ENCODE data around the gene RAB3C.
A peak's percentile ranks its signal among the peaks of the same experiment; 100 is the strongest.

RAB3C gene

DNA sequence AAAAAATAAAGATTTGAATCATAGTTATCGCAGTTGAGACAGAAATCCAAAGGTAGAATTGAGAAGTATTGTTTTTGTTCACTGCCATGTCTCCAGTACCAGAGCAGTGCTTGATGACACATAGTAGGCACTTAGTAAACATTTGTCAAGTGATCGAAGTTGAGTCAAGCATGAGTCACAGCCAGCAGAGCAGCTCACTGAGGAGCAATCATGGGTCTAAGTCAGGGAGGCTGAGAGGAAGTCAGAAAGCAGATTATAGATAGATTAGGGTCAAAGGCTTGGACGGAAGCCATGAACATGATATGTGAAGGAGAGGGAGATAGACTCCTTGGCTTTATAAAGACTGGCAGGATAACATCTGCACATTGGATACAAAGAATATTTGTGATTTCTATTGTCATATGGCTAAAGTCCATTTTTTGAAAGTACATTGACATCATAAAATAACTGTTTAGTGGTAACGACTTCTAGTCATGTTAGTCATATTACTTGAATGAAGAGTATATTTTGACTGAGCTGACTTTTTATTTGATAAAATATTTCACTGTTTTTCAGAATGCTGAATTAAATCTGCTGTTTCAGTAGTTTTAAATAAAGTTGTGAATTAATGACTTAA, 168.5 kb downstream of the RAB3C start:
- no peak for ATAC-seq
- TF ChIP-seq ZNF565 (CRISPR knock-in tag; conservative IDR thresholded peaks at IDR 0.05; ENCODE audit: low read depth) = no peak
- TF ChIP-seq GLIS3 (CRISPR knock-in tag; IDR thresholded peaks at IDR 0.05) = no peak
- TF ChIP-seq PATZ1 (CRISPR knock-in tag; IDR thresholded peaks at IDR 0.05; ENCODE audit: borderline replicate concordance) = no peak
- no peak for TF ChIP-seq PPARA (CRISPR knock-in tag; IDR thresholded peaks at IDR 0.05; ENCODE audit: borderline replicate concordance)
- no peak for TF ChIP-seq ARNTL (CRISPR knock-in tag; IDR thresholded peaks at IDR 0.05; ENCODE audit: borderline replicate concordance, low read depth)
- TF ChIP-seq ISL1 (CRISPR knock-in tag; IDR thresholded peaks at IDR 0.05) = peak; percentile 38; the same call in 1 of the 2 replicates
- no peak for TF ChIP-seq ZC3H10 (CRISPR knock-in tag; IDR thresholded peaks at IDR 0.05)
- no peak for TF ChIP-seq ESRRG (CRISPR knock-in tag; IDR thresholded peaks at IDR 0.05)
- TF ChIP-seq CSDC2 (CRISPR knock-in tag; IDR thresholded peaks at IDR 0.05) = no peak
- no peak for TF ChIP-seq SNAI2 (CRISPR knock-in tag; IDR thresholded peaks at IDR 0.05)
- TF ChIP-seq ZFP3 (CRISPR knock-in tag; IDR thresholded peaks at IDR 0.05) = 0 out of 2 replicates have a peak, but pooled peaks have one; percentile 14
- TF ChIP-seq OSR1 (CRISPR knock-in tag; IDR thresholded peaks at IDR 0.05) = no peak
- no peak for TF ChIP-seq ZFP30 (CRISPR knock-in tag; IDR thresholded peaks at IDR 0.05)
- TF ChIP-seq TOX (CRISPR knock-in tag; IDR thresholded peaks at IDR 0.05; ENCODE audit: borderline replicate concordance) = no peak
- TF ChIP-seq, protein P1, sequence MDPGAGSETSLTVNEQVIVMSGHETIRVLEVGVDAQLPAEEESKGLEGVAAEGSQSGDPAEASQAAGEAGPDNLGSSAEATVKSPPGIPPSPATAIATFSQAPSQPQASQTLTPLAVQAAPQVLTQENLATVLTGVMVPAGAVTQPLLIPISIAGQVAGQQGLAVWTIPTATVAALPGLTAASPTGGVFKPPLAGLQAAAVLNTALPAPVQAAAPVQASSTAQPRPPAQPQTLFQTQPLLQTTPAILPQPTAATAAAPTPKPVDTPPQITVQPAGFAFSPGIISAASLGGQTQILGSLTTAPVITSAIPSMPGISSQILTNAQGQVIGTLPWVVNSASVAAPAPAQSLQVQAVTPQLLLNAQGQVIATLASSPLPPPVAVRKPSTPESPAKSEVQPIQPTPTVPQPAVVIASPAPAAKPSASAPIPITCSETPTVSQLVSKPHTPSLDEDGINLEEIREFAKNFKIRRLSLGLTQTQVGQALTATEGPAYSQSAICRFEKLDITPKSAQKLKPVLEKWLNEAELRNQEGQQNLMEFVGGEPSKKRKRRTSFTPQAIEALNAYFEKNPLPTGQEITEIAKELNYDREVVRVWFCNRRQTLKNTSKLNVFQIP (CRISPR knock-in tag; IDR thresholded peaks at IDR 0.05; ENCODE audit: borderline replicate concordance, low read depth) = no peak
- TF ChIP-seq ZNF8 (CRISPR knock-in tag; IDR thresholded peaks at IDR 0.05) = no peak
- no peak for TF ChIP-seq TCF4 (CRISPR knock-in tag; IDR thresholded peaks at IDR 0.05; ENCODE audit: borderline replicate concordance)
- TF ChIP-seq, protein P2, sequence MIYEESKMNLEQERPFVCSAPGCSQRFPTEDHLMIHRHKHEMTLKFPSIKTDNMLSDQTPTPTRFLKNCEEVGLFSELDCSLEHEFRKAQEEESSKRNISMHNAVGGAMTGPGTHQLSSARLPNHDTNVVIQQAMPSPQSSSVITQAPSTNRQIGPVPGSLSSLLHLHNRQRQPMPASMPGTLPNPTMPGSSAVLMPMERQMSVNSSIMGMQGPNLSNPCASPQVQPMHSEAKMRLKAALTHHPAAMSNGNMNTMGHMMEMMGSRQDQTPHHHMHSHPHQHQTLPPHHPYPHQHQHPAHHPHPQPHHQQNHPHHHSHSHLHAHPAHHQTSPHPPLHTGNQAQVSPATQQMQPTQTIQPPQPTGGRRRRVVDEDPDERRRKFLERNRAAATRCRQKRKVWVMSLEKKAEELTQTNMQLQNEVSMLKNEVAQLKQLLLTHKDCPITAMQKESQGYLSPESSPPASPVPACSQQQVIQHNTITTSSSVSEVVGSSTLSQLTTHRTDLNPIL (CRISPR knock-in tag; IDR thresholded peaks at IDR 0.05; ENCODE audit: low read depth) = no peak
- no peak for TF ChIP-seq BACH2 (CRISPR knock-in tag; IDR thresholded peaks at IDR 0.05; ENCODE audit: borderline replicate concordance)
- peak; percentile 95 for TF ChIP-seq ZNF70 (CRISPR knock-in tag; IDR thresholded peaks at IDR 0.05)

- ATAC-seq = no peak
- TF ChIP-seq, protein P3, sequence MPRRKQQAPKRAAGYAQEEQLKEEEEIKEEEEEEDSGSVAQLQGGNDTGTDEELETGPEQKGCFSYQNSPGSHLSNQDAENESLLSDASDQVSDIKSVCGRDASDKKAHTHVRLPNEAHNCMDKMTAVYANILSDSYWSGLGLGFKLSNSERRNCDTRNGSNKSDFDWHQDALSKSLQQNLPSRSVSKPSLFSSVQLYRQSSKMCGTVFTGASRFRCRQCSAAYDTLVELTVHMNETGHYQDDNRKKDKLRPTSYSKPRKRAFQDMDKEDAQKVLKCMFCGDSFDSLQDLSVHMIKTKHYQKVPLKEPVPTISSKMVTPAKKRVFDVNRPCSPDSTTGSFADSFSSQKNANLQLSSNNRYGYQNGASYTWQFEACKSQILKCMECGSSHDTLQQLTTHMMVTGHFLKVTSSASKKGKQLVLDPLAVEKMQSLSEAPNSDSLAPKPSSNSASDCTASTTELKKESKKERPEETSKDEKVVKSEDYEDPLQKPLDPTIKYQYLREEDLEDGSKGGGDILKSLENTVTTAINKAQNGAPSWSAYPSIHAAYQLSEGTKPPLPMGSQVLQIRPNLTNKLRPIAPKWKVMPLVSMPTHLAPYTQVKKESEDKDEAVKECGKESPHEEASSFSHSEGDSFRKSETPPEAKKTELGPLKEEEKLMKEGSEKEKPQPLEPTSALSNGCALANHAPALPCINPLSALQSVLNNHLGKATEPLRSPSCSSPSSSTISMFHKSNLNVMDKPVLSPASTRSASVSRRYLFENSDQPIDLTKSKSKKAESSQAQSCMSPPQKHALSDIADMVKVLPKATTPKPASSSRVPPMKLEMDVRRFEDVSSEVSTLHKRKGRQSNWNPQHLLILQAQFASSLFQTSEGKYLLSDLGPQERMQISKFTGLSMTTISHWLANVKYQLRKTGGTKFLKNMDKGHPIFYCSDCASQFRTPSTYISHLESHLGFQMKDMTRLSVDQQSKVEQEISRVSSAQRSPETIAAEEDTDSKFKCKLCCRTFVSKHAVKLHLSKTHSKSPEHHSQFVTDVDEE (CRISPR knock-in tag; IDR thresholded peaks at IDR 0.05) = no peak
- no peak for TF ChIP-seq ZFP3 (CRISPR knock-in tag; IDR thresholded peaks at IDR 0.05)
- TF ChIP-seq ZFP30 (CRISPR knock-in tag; IDR thresholded peaks at IDR 0.05) = no peak
- no peak for TF ChIP-seq ESRRG (CRISPR knock-in tag; IDR thresholded peaks at IDR 0.05)
- TF ChIP-seq, protein P4, sequence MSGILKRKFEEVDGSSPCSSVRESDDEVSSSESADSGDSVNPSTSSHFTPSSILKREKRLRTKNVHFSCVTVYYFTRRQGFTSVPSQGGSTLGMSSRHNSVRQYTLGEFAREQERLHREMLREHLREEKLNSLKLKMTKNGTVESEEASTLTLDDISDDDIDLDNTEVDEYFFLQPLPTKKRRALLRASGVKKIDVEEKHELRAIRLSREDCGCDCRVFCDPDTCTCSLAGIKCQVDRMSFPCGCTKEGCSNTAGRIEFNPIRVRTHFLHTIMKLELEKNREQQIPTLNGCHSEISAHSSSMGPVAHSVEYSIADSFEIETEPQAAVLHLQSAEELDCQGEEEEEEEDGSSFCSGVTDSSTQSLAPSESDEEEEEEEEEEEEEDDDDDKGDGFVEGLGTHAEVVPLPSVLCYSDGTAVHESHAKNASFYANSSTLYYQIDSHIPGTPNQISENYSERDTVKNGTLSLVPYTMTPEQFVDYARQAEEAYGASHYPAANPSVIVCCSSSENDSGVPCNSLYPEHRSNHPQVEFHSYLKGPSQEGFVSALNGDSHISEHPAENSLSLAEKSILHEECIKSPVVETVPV (CRISPR knock-in tag; IDR thresholded peaks at IDR 0.05) = no peak
- TF ChIP-seq TCF4 (CRISPR knock-in tag; IDR thresholded peaks at IDR 0.05; ENCODE audit: borderline replicate concordance) = no peak
- TF ChIP-seq GLIS3 (CRISPR knock-in tag; IDR thresholded peaks at IDR 0.05) = no peak
- no peak for TF ChIP-seq ZNF8 (CRISPR knock-in tag; IDR thresholded peaks at IDR 0.05)
- TF ChIP-seq PATZ1 (CRISPR knock-in tag; IDR thresholded peaks at IDR 0.05; ENCODE audit: borderline replicate concordance) = no peak
- no peak for TF ChIP-seq CSDC2 (CRISPR knock-in tag; IDR thresholded peaks at IDR 0.05)
- no peak for TF ChIP-seq SNAI2 (CRISPR knock-in tag; IDR thresholded peaks at IDR 0.05)
- no peak for TF ChIP-seq PPARA (CRISPR knock-in tag; IDR thresholded peaks at IDR 0.05; ENCODE audit: borderline replicate concordance)
- no peak for TF ChIP-seq OSR1 (CRISPR knock-in tag; IDR thresholded peaks at IDR 0.05)
- no peak for TF ChIP-seq ZC3H10 (CRISPR knock-in tag; IDR thresholded peaks at IDR 0.05)
- TF ChIP-seq, protein P2 (CRISPR knock-in tag; IDR thresholded peaks at IDR 0.05; ENCODE audit: low read depth) = no peak
These were observed 169.2 kb downstream of the RAB3C start for GRCh38 chr5:58752104-58752503.

Data from SK-N-SH treated with all-trans-retinoic acid at 6 μM for 48 hours (cell line).